Measurements from ENCODE around the gene ADSS1. TPM values are rescaled to one million over a fixed set of nuclear protein-coding genes. Genes with fewer than 3 reads are reported as not detected.

Gene ADSS1
- total RNA-seq, 1 experiment from 2014 or later: 3.2 TPM

GRCh38 chr14:104743461-104744380 is 19.7 kb downstream of the ADSS1 start:
- no TSS peak for BruUV-seq (replicated peaks)
- H3K4me3 ChIP-seq (ENCODE audit: low read depth, low read length): no peak overlapping the region
- no peaks in the 10 kb centered on the region for H3K27me3 ChIP-seq (replicated peaks; ENCODE audit: control insufficient read depth, insufficient read depth, low read length)
- TF ChIP-seq CTCF (IDR thresholded peaks at IDR 0.05; ENCODE audit: insufficient read depth in 1 of 2, low read depth in 1 of 2, low read length in 1 of 2, severe bottlenecking in 1 of 2, unreplicated experiment in 1 of 2): no peak
- ChIA-PET POLR2A (no interaction called here), CTCF (interaction anchor here (1.2 kb wide), 1 partner anchor 9 kb away, joined by 4 read pairs; the partner anchor contains the start of gene SIVA1)
- Mint-ChIP-seq H3K4me3 (ENCODE audit: unreplicated experiment) (no peak overlapping the region), H3K9me3 (ENCODE audit: unreplicated experiment) (no peaks in the 10 kb centered on the region), H3K27me3 (ENCODE audit: insufficient read depth, unreplicated experiment) (no peaks in the 10 kb centered on the region), H3K27ac (ENCODE audit: unreplicated experiment) (no peak overlapping the region), H3K4me1 (ENCODE audit: low read depth, unreplicated experiment) (no peaks in the 10 kb centered on the region), H3K36me3 (ENCODE audit: insufficient read depth, unreplicated experiment) (no peaks in the 10 kb centered on the region)
- intact Hi-C loops (cut with micrococcal nuclease; ENCODE audit: unreplicated experiment): no loop called here
- no peaks in the 10 kb centered on the region for H3K9me3 ChIP-seq
- no peak for DNase-seq
- H3K36me3 ChIP-seq (ENCODE audit: control insufficient read depth, insufficient read depth, low read length): no peaks in the 10 kb centered on the region
- H3K4me1 ChIP-seq: peaks cover 3% of the 10 kb centered on the region

DNA sequence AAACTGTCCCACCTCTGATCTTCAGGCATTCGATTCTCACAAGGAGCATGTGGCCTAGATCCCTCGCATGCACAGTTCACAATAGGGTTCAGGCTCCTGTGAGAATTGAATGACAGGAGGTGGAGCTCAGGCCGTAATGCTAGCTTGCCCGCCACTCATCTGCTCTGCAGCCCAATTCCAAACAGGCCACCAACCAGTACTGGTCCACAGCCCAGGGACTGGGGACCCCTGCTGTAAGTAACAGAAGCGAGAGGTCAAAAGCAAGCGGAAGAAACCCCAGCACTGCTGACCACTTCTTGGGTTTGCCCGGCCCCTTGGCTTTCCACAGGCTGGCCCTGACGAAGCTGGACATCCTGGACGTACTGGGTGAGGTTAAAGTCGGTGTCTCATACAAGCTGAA is 20.5 kb downstream of the ADSS1 start:
- peaks cover 7% of the 10 kb centered on the region for H3K4me1 Mint-ChIP-seq (ENCODE audit: low read depth, unreplicated experiment)
- no peaks in the 10 kb centered on the region for H3K27me3 ChIP-seq (replicated peaks; ENCODE audit: control insufficient read depth, insufficient read depth, low read length)
- no peaks in the 10 kb centered on the region for H3K9me3 ChIP-seq
- no peak overlapping the region for H3K4me3 Mint-ChIP-seq (ENCODE audit: unreplicated experiment)
- H3K4me3 ChIP-seq (ENCODE audit: low read depth, low read length): no peak overlapping the region
- no peaks in the 10 kb centered on the region for H3K27me3 Mint-ChIP-seq (ENCODE audit: insufficient read depth, unreplicated experiment)
- POLR2A ChIA-PET: no interaction called here
- H3K27ac Mint-ChIP-seq (ENCODE audit: unreplicated experiment): no peak overlapping the region
- H3K36me3 Mint-ChIP-seq (ENCODE audit: insufficient read depth, unreplicated experiment): no peaks in the 10 kb centered on the region
- H3K36me3 ChIP-seq (ENCODE audit: control insufficient read depth, insufficient read depth, low read length): no peaks in the 10 kb centered on the region
- intact Hi-C loops (cut with micrococcal nuclease; ENCODE audit: unreplicated experiment): no loop called here
- no peaks in the 10 kb centered on the region for H3K9me3 Mint-ChIP-seq (ENCODE audit: unreplicated experiment)
- CTCF ChIA-PET: no interaction called here
- BruUV-seq (replicated peaks): no TSS peak
- H3K4me1 ChIP-seq: peaks cover 10% of the 10 kb centered on the region
- DNase-seq: no peak
- TF ChIP-seq CTCF (IDR thresholded peaks at IDR 0.05; ENCODE audit: insufficient read depth in 1 of 2, low read depth in 1 of 2, low read length in 1 of 2, severe bottlenecking in 1 of 2, unreplicated experiment in 1 of 2): no peak

DNA sequence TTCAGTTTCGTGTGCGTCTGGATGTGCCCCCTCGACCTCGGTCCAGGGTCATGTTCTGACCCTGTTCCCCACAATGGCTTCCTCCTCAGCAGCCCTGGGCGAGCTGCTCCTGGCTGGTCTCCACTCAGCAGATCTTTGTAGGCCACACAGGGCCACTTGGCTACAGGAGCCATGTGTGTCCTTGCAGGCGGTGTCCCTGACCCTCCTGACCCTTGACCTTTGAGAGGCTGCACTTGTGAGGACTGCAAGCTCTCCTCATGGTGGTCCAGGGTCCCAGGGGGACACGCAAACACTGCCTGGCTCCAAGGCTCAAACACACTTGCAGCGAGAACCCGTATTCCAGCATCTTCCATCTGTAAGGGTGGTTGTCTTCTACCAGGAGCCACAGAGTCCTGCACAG is 21.4 kb downstream of the ADSS1 start:
- TF ChIP-seq CTCF (IDR thresholded peaks at IDR 0.05; ENCODE audit: insufficient read depth in 1 of 2, low read depth in 1 of 2, low read length in 1 of 2, severe bottlenecking in 1 of 2, unreplicated experiment in 1 of 2): no peak
- Histone ChIP-seq H3K36me3 (ENCODE audit: control insufficient read depth, insufficient read depth, low read length) (no peaks in the 10 kb centered on the region), H3K27me3 (replicated peaks; ENCODE audit: control insufficient read depth, insufficient read depth, low read length) (no peaks in the 10 kb centered on the region), H3K9me3 (no peaks in the 10 kb centered on the region), H3K4me1 (peaks cover 16% of the 10 kb centered on the region), H3K4me3 (ENCODE audit: low read depth, low read length) (no peak overlapping the region)
- no peak overlapping the region for H3K27ac Mint-ChIP-seq (ENCODE audit: unreplicated experiment)
- ChIA-PET CTCF (no interaction called here), POLR2A (no interaction called here)
- no peaks in the 10 kb centered on the region for H3K27me3 Mint-ChIP-seq (ENCODE audit: insufficient read depth, unreplicated experiment)
- no peak overlapping the region for H3K4me3 Mint-ChIP-seq (ENCODE audit: unreplicated experiment)
- BruUV-seq (replicated peaks): no TSS peak
- H3K4me1 Mint-ChIP-seq (ENCODE audit: low read depth, unreplicated experiment): peaks cover 7% of the 10 kb centered on the region
- H3K9me3 Mint-ChIP-seq (ENCODE audit: unreplicated experiment): no peaks in the 10 kb centered on the region
- H3K36me3 Mint-ChIP-seq (ENCODE audit: insufficient read depth, unreplicated experiment): no peaks in the 10 kb centered on the region
- no peak for DNase-seq
- intact Hi-C loops (cut with micrococcal nuclease; ENCODE audit: unreplicated experiment): no loop called here
